ENCODE results near the gene SOX13.

Gene SOX13

DNA sequence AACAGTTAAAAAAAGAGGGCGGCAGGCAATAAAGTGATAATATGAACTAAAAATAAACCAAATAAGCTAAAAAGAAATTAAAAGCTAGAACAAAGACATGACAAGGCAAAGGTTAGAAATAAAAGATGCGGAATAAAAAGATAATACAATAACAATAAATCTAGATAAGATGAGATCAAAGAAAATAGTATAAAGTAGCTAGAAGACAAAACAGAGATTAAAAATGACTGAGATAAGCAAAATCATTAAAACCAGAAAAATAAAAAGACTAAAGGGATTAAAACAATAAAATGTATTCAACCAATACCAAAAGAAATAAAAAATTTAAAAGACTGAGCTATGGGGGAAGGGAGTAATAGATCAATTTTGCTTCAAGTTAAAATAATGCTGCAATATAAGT lies 10.8 kb upstream of the SOX13 start:
- no peak for DNase-seq (ENCODE audit: low read depth in 2 of 2)

DNA sequence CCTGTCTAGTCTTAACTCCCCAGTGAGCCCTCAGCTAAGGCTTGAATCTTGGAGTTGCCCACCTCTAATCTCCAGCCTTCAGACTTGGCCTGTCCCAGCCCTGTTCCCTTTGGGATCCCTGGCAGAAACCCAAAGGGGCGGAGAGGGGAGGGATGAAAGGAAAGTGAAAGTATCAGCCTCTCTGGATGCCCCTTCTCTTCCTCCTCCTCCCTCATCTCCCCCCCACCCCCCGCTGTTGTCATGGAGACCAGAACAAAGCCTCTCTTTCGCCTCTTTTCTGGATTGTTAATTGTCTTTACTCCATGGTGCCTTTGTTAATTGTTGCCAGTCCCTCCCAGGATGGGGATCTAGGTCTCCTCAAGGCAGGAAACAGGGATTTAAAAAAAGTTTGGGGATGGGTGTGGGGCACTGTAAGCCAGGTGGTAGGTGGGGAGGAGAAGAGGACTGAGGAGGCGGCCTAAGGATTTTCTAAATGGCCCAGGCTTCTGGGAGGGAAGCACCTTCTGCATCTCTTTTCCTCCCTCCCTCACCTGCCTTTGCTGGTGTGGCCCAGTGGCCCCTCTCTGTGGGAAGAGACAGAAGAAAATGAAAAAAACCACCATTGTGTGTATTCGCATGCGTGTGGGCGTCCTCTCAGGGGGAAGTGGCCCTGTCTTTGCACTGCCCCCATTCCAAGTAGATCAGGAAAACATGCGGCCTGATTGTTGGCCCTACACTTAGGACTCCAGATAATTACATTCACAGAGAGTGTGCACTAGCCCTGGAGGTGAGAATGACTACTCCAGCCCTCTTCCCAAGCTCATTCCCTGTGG lies 7.5 kb upstream of the SOX13 start:
- DNase-seq (ENCODE audit: low read depth in 2 of 2), result no peak

DNA sequence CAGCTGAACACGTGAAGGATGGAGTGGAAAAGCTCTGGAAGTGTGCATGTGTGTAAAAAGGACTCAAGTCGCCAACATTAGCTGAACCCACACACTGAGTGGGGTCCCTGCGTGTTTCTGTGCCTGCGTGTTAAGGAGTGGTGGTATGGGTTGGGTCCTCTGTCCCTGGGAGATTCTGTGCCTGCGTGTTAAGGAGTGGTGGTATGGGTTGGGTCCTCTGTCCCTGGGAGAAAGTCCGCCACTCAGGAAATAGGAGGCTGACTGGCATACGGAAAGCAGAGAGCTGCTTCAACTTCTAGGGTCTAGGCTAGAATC lies 7.0 kb upstream of the SOX13 start:
- DNase-seq (ENCODE audit: low read depth in 2 of 2), result no peak

- no peak for DNase-seq (ENCODE audit: low read depth in 2 of 2)
Measured at GRCh38 chr1:204067935-204068334, 5.0 kb upstream of the SOX13 start.

DNA sequence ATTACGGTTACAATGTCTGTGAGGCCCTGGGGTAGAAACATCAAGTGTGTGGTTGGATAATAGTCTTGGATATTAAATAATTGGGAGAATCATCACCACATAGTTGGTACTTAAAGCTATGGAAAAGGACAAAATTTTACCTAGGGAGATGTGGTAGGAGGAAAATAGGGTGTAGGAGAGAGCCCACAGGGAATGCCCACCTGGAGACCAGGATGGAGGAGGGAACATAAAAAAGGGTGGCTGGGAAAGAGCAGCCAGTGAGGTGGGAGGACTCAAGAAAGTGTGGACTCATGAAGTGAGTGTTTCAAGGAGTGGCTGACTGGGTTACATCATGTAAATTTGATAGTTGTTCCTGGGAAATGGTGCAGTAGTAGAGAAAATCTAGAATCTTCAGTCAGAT lies 3.0 kb upstream of the SOX13 start:
- no peak for DNase-seq (ENCODE audit: low read depth in 2 of 2)

- DNase-seq (ENCODE audit: low read depth in 2 of 2), result no peak
Measured at GRCh38 chr1:204070895-204071294, 2.0 kb upstream of the SOX13 start.

DNA sequence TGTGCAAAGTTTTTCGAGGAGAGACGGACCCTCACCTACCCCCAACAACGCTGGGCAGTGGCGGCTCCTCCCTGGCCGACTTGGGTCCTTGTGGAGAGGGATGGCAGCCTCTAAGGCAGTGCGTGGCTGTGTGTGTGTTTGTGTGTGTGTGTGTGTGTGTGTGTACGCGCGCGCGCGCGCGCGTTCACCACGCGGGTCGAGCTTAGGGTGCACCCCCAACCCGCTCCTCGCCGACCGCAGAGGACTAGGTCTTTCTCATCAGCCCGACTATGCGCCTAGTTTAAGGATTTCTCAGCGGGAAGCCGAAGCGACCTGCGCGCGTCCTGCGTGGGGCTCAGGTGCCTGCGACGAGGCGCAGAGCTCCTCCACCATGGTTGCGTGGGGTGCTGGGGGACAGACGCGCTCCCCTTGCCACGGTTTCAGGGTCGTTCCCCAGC lies 940 bp downstream of the SOX13 start:
- no peak for DNase-seq (ENCODE audit: low read depth in 2 of 2)

GRCh38 chr1:204074274-204075138 lies 1.6 kb downstream of the SOX13 start:
- DNase-seq (ENCODE audit: low read depth in 2 of 2), result no peak

DNA sequence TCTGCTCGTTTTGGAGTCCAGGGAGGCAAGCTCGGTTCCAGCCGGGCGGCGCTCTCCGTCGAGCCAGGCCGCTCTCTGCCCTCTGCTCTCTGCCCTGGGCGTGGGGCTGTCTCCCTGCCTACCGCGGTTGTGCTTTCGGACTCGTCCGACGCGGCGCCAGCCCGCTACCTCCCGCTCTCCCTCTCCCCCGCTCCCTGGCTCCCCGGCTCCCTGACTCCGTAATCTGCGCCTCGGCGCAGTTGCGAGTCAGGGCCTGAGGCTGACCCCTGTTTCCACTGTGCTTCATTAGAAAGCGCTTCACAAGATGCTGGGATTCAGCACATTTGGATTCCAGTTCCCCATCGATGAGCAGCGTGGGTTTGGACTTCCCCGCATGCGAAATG lies 2.2 kb downstream of the SOX13 start:
- no peak for DNase-seq (ENCODE audit: low read depth in 2 of 2)

DNA sequence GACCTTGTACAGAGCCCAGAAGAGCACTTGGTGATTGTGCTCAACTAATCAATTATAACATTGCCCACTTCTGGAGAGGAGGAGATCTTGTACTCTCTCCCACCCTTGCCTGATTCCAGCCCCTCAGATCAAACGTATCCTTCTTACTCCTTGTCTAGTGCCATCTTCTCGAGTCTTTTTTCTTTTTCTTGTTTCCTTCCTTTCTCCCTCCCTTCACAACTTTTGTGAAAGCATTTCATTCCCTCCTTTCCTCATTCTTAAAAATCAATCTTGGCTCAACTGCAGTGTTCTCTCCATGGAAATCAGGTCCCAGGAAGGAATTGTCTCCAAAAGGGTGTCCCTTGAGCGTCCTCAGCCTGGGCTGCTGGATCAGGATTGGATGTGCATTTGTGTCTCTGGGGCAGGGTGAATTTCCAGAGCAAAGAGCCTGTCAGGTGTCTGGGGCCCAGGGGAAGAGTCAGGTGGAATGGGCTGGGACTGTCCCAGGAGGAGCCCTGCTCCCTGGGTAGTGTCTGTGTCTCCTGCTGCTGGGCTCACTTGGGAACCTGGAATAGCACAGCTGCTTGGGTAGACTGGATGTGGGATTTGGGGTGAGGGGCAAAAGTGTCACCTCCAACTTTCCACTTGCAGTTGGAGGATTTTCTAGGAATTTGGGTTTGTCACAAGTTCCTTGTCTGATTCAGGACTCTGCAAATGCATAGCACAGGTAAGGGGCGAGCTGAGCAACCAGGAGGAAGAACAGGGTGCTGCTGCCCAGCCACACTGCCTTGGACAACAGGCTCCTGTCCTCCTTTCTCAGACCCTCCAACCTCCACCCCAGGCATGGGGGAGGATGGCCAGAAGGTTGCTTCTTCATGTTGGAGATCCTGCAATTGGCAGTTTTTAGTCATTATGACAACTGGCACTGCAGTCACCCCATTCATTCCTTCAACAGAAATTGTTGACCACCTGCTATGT lies 3.3 kb downstream of the SOX13 start:
- no peak for DNase-seq (ENCODE audit: low read depth in 2 of 2)

GRCh38 chr1:204076891-204077290 lies 4.0 kb downstream of the SOX13 start:
- DNase-seq (ENCODE audit: low read depth in 2 of 2), result no peak

DNA sequence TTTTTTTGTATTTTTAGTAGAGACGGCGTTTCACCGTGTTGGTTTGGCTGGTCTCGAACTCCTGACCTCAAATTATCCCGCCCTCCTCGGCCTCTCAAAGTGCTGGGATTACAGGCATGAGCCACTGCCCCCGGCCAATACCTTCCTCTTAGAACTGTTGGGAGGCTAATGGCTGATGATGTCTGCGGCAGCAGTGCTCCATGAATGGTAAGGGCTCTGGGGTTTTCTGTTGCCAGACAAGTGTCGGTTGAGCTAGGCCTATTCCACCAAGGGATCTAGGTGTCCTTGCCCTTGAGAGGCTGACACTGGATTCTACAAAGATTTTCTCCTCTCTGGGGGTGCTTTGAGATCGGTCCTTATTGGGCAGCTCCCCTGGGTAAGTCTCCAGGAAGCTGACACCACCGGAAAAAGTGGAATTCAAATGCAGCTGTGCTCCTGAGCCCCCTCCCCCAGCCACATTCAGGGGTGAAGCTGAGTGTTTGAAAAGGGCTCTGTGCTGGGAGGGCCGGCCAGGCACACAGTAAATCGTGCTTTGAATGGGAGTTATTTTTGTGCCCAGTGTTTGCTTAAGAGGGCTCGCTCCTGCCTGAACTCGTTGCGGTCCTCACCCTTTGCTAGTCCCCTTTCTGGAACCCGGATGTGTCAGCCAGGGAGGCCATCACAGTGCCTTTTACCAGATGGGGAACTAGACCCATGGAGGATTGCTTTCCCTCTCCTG lies 5.2 kb downstream of the SOX13 start:
- DNase-seq (ENCODE audit: low read depth in 2 of 2), result no peak

DNA sequence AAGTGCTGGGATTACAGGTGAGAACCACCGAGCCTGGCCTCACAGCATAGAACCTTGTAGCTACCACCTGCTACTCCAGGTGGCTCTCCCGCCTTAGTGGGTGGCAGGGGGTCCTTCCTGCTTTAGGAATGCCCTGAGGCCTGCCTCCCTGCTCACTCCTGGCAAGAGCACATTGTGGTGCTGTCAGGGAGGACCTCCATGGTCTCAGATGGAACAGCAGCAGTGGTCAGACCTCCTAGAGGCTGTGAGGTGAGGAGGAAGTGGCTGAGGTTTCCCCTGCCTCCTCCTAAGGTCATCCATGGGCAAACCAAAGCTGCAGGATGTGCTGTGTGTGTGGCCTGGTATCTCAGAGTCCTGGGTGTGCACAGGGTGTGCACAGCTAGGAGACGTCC lies 6.7 kb downstream of the SOX13 start:
- no peak for DNase-seq (ENCODE audit: low read depth in 2 of 2)

DNA sequence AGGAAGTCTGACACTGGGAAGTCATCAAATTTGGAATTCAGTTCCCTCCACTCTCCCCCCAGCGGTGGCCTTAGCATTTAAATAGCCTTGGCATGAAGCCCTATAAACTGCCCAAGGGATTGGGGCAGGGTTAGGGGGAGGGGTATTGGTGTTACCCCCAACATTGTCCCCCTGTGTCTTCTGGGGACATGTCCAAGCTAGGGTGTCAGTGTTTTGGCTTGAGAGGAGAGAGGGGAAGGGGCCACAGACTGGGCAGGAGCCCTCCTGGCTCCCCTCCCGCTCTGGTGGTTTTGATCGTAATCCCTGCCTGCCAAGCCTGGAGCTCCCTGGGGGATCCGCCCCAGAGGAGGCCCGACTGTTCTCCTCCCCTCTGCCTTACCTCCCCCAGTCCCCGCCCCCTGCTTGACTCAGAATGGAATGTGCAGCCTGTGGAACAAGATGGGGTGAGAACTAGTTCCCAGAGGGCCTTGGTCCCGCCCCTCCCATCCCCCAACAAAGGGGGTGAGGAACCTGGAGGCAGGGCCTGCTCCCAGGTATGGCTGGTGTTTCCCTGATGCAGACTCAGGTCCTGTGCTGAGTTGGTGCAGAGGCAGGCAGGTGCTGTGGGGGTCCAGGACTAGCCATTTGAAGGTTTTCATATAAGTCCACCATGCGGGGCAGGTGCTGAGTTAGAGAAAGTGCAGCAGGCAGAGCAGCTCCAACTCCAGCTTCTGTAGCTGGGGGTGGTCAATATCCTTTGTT lies 7.4 kb downstream of the SOX13 start:
- no peak for DNase-seq (ENCODE audit: low read depth in 2 of 2)

DNA sequence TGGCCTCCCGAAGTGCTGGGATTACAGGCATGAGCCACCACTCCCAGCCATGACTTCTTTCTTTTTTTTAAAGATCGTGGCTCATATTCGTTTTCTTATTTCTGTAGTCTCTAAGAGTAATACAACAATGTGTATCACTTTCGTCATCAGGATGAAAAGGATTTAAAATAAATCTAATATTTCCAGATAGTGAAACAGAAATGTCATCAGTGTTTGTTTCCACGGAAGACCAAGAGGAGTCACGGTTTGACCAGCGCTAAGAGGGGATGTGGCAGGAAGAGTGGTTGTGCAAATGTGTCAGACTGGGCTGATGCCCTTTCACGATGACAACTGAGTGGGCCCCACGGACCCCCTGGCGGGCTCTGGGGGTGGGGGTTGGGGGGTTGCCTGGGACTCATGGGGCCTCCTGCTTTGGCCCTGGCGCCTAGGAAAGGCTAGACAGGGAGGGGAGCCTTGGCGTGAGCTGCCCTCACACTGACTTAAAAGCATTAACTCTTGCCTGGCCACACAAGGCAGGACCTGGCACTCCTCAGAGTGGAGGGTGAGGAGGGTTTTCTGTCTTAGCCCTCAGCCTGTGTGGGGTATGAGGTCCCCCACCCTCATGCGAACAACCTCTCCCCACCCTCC lies 8.4 kb downstream of the SOX13 start:
- no peak for DNase-seq (ENCODE audit: low read depth in 2 of 2)

GRCh38 chr1:204081791-204082513 lies 9.0 kb downstream of the SOX13 start:
- no peak for DNase-seq (ENCODE audit: low read depth in 2 of 2)

- no peak for DNase-seq (ENCODE audit: low read depth in 2 of 2)
Measured at GRCh38 chr1:204083491-204083890, 10.6 kb downstream of the SOX13 start.

- DNase-seq (ENCODE audit: low read depth in 2 of 2), result no peak
Measured at GRCh38 chr1:204084247-204084772, 11.4 kb downstream of the SOX13 start.

- no peak for DNase-seq (ENCODE audit: low read depth in 2 of 2)
Measured at GRCh38 chr1:204085876-204086275, 13.0 kb downstream of the SOX13 start.
